IMR-90 (cell line): Measurements from ENCODE around the gene KIAA0513.
A peak's percentile ranks its signal among the peaks of the same experiment; 100 is the strongest.

Source experiments
- BHLHE40 ChIP-seq: fragments of 150-350 bp; IDR thresholded peaks from 2 replicates; pipeline ENCODE4 v1.6.1; 2016; ENCODE audit warnings: mild to moderate bottlenecking, low read depth, low read length
- CTCF ChIP-seq: conservative IDR thresholded peaks from 2 replicates; pipeline ENCODE4 v1.5.1; 2012; ENCODE audit warnings: mild to moderate bottlenecking, low read depth, low read length, improper control_type of control experiment
- ELK1 ChIP-seq: fragments of 150-350 bp; IDR thresholded peaks from 2 replicates; pipeline ENCODE4 v1.6.1; 2016; ENCODE audit warnings: low read depth, mild to moderate bottlenecking, low read length, moderate library complexity, borderline replicate concordance
- FOS ChIP-seq: fragments of 150-350 bp; IDR thresholded peaks from 2 replicates; pipeline ENCODE4 v1.6.1; 2016; ENCODE audit warnings: low read depth, low read length
- MXI1 ChIP-seq: IDR thresholded peaks from 2 replicates; pipeline ENCODE4 v1.6.1; 2012; ENCODE audit warnings: low read depth, mild to moderate bottlenecking, low read length, moderate library complexity, borderline replicate concordance
- POLR2A ChIP-seq: IDR thresholded peaks from 2 replicates; pipeline ENCODE4 v1.6.1; 2012; ENCODE audit warnings: mild to moderate bottlenecking, low read depth, low read length
- SMC3 ChIP-seq: fragments of 150-350 bp; IDR thresholded peaks from 2 replicates; pipeline ENCODE4 v1.6.1; 2016; ENCODE audit warnings: low read depth, mild to moderate bottlenecking, antibody characterized with exemption, low read length, moderate library complexity

GRCh38 chr16:85072947-85073346 lies 45.4 kb downstream of the KIAA0513 start:
- TF ChIP-seq CTCF (no peak), POLR2A (no peak), SMC3 (no peak), BHLHE40 (no peak), ELK1 (no peak), FOS (0 out of 2 replicates have a peak, but pooled peaks have one; percentile 4), MXI1 (0 out of 2 replicates have a peak, but pooled peaks have one; percentile 27)
